ENCODE data around the gene PI4KA. TPM values are rescaled to one million over a fixed set of nuclear protein-coding genes. Genes with fewer than 3 reads are reported as not detected.
"Not testable (repeated sequence)": the region's sequence is repeated elsewhere in the genome, so short reads cannot be mapped to it uniquely, and the experiment has no call there.

PI4KA gene
- total RNA-seq, 1 experiment from 2014 or later: 65.8 TPM

DNA sequence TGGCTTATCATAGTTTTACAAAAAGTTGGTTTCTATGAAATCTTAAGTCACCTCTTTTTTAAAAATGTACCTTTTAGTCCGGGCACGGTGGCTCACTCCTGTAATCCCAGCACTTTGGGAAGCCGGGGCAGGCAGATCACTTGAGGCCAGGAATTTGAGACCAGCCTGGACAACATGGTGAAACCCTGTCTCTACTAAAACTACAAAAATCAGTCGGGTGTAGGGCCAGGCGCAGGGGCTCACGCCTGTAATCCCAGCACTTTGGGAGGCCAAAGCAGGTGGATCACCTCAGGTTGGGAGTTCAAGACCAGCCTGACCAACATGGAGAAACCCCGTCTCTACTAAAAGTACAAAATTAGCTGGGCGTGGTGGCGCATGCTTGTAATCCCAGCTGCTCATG lies 158.8 kb downstream of the PI4KA start:
- not testable (repeated sequence) for H4K8ac ChIP-seq (replicated peaks; ENCODE audit: insufficient read length, low read depth, low read length); H3T11ph ChIP-seq (ENCODE audit: low read length); H3K27me3 ChIP-seq (ENCODE audit: insufficient read depth, low read length); H2BK12ac ChIP-seq (ENCODE audit: insufficient read length, low read depth, low read length); H3K4me2 ChIP-seq (ENCODE audit: insufficient read depth, insufficient read length, low read length); DNase-seq; H3K79me2 ChIP-seq (ENCODE audit: insufficient read depth, low read length); H4K20me1 ChIP-seq (ENCODE audit: control insufficient read depth, insufficient read depth, insufficient read length); H3K14ac ChIP-seq (ENCODE audit: insufficient read depth, low read length); H3K27ac Mint-ChIP-seq; H3K9me3 Mint-ChIP-seq; H3K36me3 Mint-ChIP-seq (ENCODE audit: insufficient read depth in 1 of 3, low read depth in 3 of 3); H3K9ac ChIP-seq (ENCODE audit: extremely low read depth, insufficient read length, low read length); H3K4ac ChIP-seq (ENCODE audit: low read depth, low read length); H3K23me2 ChIP-seq (ENCODE audit: insufficient read length, low read depth, low read length, poor library complexity, severe bottlenecking); H3K27ac ChIP-seq (ENCODE audit: insufficient read length, low read depth, low read length); H3K27me3 Mint-ChIP-seq (ENCODE audit: low read depth); H3K23ac ChIP-seq (ENCODE audit: insufficient read length, low read depth, low read length); H2AFZ ChIP-seq (ENCODE audit: low read length); H2BK5ac ChIP-seq (ENCODE audit: insufficient read length, low read length); H2BK120ac ChIP-seq (ENCODE audit: low read depth, low read length, poor library complexity, severe bottlenecking); H2BK15ac ChIP-seq (ENCODE audit: low read depth, low read length); H4K91ac ChIP-seq (ENCODE audit: insufficient read length, low read depth, low read length); H3K4me1 ChIP-seq (ENCODE audit: insufficient read depth, low read length); H3K79me1 ChIP-seq (ENCODE audit: insufficient read depth, low read depth, low read length, poor library complexity, severe bottlenecking); H4K5ac ChIP-seq (ENCODE audit: insufficient read length, low read depth, low read length); H2AK5ac ChIP-seq (ENCODE audit: insufficient read length, low read length); H3K4me3 Mint-ChIP-seq; H3K18ac ChIP-seq (ENCODE audit: insufficient read length, low read depth, low read length); H3K9me3 ChIP-seq (ENCODE audit: control insufficient read depth, low read depth, low read length); H3K56ac ChIP-seq (ENCODE audit: insufficient read length, low read depth, low read length); H2BK20ac ChIP-seq (ENCODE audit: low read depth, low read length, poor library complexity, severe bottlenecking)
- peaks cover 9 to 17% of the 10 kb centered on the region in 2 experiments for H3K4me1 Mint-ChIP-seq
- no CpG with 5 or more reads among the region's 9 CpGs for WGBS (ENCODE audit: extremely low coverage, insufficient read length, low lambda C conversion rate)
